Kidney epithelial cell (primary cell): ENCODE results near the gene IQSEC2. TPM values are rescaled to one million over a fixed set of nuclear protein-coding genes. Genes with fewer than 3 reads are reported as not detected.

Experiments
- DNase-seq: peaks from one replicate; pipeline ENCODE4 v3.0.0-alpha.2; 2010; ENCODE audit warnings: low read depth
- H3K27me3 ChIP-seq: 2 replicates; pipeline ENCODE4 v1.6.0; 2011; ENCODE audit warnings: low read length; ENCODE audit not compliant: control insufficient read depth, insufficient read depth
- H3K36me3 ChIP-seq: 2 replicates; pipeline ENCODE4 v1.5.1; 2011; ENCODE audit warnings: low read length; ENCODE audit not compliant: control insufficient read depth, insufficient read depth
- H3K4me3 ChIP-seq: 2 replicates; pipeline ENCODE4 v1.5.1; 2011; ENCODE audit warnings: low read depth, mild to moderate bottlenecking, control low read depth, low read length
- total RNA-seq: library from RNA; depleted of rRNA; stranded (reverse); fragments of >200 nt; gene quantifications from 2 replicates; pipeline ENCODE4 v1.2.3, GENCODE V29; 2015
- TF ChIP-seq, protein P1 (sequence below): IDR thresholded peaks from 2 replicates; pipeline ENCODE4 v1.5.1; 2011; ENCODE audit warnings: mild to moderate bottlenecking, moderate library complexity, low read length, control low read depth, inconsistent platforms; ENCODE audit not compliant: insufficient read depth, poor library complexity, severe bottlenecking

The IQSEC2 gene
- total RNA-seq, 1 donor from 2014 or later: 7.2 TPM

DNA sequence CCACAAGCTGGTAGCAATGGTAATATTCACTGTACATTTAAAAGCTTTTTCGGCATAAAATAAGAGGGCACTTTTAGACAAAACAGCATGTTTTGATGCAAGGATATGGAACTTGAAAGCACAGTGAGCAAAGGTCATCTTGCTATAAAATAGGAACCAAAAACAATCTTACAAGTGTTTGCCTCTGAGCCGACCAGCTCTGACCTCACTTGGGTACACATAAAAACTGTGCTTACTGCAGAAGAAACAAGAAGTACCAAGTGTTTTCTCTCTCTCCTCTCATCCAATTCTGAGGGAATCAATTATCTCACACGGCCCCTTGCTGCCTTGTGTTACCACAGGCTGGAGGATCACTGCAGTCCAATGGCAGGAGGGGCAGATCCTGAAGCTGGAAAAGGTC lies 4.8 kb upstream of the IQSEC2 start:
- H3K27me3 ChIP-seq: peaks cover 14% of the 10 kb centered on the region
- no peaks in the 10 kb centered on the region for H3K36me3 ChIP-seq
- no peak overlapping the region for H3K4me3 ChIP-seq
- no peak for DNase-seq
- TF ChIP-seq, protein P1, sequence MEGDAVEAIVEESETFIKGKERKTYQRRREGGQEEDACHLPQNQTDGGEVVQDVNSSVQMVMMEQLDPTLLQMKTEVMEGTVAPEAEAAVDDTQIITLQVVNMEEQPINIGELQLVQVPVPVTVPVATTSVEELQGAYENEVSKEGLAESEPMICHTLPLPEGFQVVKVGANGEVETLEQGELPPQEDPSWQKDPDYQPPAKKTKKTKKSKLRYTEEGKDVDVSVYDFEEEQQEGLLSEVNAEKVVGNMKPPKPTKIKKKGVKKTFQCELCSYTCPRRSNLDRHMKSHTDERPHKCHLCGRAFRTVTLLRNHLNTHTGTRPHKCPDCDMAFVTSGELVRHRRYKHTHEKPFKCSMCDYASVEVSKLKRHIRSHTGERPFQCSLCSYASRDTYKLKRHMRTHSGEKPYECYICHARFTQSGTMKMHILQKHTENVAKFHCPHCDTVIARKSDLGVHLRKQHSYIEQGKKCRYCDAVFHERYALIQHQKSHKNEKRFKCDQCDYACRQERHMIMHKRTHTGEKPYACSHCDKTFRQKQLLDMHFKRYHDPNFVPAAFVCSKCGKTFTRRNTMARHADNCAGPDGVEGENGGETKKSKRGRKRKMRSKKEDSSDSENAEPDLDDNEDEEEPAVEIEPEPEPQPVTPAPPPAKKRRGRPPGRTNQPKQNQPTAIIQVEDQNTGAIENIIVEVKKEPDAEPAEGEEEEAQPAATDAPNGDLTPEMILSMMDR: no peak

DNA sequence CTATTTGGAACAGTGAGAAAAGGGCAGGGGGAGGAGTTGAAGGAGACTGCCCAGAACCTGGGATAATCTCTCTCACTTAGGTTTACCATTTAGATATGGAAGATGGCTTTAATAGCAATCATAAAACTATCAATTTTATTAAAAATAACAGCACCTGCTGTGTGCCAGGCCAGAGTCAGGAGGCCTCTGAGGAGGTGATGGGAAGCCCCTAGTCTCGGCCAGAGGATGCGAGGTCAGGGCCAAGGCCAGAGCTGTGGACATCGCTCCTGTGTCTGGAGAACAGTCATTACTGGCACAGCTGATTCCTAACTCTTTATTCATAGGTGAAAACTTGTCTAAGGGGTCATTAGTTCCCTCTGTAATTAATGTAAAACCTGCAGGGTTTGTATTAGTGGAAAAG lies 4.2 kb upstream of the IQSEC2 start:
- TF ChIP-seq, protein P1: no peak

DNA sequence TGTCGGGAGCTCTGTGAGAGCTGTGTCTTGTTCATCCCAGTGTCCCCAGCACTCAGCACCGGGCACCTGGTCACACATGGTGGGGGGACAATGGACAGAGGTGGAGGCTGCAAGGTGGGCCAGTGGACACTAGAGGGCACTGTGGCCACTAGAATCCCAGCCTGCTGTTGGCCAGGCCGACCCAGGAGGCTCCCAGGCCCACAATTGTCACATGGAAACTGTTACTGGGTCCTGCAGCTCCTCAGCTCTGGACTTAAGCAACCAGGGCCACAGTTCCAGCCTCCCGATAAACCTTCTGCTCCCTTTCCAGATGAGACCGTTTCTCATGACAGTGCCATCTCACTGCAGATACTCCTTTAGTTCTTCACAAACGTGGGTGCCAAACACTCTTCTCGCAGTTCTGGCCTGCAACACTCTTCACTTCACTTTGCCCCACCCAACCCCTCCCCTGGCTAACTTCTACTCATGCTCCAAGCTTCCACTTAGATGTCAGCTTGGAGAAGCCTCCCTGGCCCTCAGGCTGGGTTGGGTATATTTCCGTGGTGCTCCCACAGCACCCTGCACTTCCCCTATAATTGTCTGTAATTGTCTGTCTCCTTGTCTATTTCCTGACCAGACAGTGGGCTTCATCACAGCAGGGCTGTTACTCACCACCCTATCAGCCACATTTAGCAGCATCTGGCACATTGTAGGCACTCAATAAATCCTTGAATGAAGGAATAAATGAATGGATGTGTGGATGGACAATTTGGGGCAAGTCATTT lies 3.5 kb upstream of the IQSEC2 start:
- Histone ChIP-seq H3K36me3 (no peaks in the 10 kb centered on the region), H3K27me3 (peaks cover 10% of the 10 kb centered on the region), H3K4me3 (no peak overlapping the region)
- DNase-seq: no peak
- TF ChIP-seq, protein P1: peak; percentile 90

More for the DNA sequence above, 4.2 kb upstream of the IQSEC2 start:
- no peaks in the 10 kb centered on the region for H3K36me3 ChIP-seq
- DNase-seq: no peak
- no peak overlapping the region for H3K4me3 ChIP-seq
- H3K27me3 ChIP-seq: peaks cover 12% of the 10 kb centered on the region

DNA sequence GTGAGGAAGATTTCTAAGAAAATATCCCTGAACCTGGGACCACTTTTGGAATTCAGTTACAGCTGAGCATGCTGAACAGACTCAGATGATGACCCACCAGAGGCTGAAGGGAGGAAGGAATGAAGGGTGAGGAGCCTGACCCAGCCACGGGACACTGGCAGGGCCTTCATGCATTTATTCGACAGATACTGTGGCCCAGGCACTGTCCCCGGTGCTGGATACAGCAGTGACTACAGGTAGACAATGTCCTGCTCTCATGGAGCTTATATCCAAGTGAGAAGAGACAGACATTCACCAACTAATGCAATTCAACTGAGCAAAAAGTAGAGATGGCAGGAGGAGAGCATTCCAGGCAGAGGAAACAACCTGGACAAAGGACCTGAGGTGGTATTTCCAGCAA lies 2.2 kb upstream of the IQSEC2 start:
- Histone ChIP-seq H3K27me3 (peaks cover 7% of the 10 kb centered on the region), H3K36me3 (no peaks in the 10 kb centered on the region), H3K4me3 (no peak overlapping the region)
- TF ChIP-seq, protein P1: no peak
- no peak for DNase-seq

DNA sequence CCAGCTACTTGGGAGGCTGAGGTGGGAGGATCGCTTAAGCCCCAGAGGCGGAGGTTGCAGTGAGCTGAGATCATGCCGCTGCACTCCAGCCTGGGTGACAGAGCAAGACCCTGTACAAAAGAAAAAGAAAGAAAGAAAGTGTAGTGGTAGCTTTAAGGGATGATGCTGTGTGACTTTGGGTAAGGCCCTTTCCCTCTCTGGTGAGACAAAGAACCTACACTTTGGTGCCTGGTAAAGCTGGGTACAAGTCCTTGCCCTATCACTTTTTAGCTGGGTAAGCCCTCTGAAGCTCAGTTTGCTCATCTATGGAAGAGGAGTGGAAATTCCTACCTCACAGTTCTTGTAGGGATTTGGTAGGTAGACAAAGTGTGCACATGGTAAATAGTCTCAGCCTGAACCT lies 1.7 kb upstream of the IQSEC2 start:
- no peaks in the 10 kb centered on the region for H3K36me3 ChIP-seq
- peaks cover 7% of the 10 kb centered on the region for H3K27me3 ChIP-seq
- DNase-seq: no peak
- H3K4me3 ChIP-seq: no peak overlapping the region
- TF ChIP-seq, protein P1: no peak

DNA sequence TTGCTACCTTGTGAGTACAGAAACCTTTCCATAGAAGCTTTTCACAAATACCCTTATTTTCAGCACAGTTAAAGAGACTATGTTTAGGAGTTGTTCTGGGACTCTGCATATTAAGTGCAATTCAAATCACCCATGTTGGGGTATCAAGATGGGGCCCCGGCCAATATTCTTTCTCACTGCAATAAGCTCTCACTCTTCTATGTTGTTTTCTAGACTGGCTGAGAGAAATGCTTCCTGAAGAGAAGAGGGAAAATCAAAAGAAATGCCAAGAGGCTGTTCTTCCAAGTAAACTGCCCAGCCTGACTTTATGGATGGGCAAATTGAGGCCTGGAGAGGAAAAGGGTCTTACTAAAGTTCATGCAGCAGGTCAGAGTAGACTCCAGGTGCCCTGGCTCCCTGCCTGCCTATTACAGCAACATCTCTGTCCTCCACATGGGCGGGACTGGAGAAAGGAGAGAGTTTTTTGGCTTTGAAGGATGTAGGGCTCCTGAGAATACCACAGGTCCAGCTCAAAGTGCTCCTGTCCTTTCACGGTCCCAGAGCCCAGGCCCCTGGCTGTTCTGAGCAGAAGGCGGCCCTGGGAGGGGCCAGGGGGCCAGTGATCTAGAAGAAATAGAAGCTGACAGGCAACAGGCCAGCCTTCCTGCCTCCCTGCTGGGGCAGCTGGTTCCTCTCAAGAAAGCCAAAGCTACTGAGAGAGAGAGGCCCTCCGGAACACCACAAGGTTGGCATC lies 745 bp upstream of the IQSEC2 start:
- Histone ChIP-seq H3K36me3 (no peaks in the 10 kb centered on the region), H3K27me3 (peaks cover 4% of the 10 kb centered on the region), H3K4me3 (no peak overlapping the region)
- TF ChIP-seq, protein P1: no peak
- no peak for DNase-seq
